BLaER1 (cell line): ENCODE measurements around the gene COL6A1.

Experiments
- H3K27ac ChIP-seq: shearing (Covaris generic); formaldehyde crosslinking; 2 replicates; pipeline ENCODE4 v1.8.1; 2022
- H3K27me3 ChIP-seq: shearing (Covaris generic); formaldehyde crosslinking; 2 replicates; pipeline ENCODE4 v1.8.1; 2022
- H3K36me3 ChIP-seq: shearing (Covaris generic); formaldehyde crosslinking; 2 replicates; pipeline ENCODE4 v1.8.1; 2022
- H3K4me1 ChIP-seq: shearing (Covaris generic); formaldehyde crosslinking; 2 replicates; pipeline ENCODE4 v1.8.1; 2022
- H3K4me2 ChIP-seq: shearing (Covaris generic); formaldehyde crosslinking; 2 replicates; pipeline ENCODE4 v1.8.1; 2022
- H3K4me3 ChIP-seq: shearing (Covaris generic); formaldehyde crosslinking; 2 replicates; pipeline ENCODE4 v1.8.1; 2022
- H3K9ac ChIP-seq: shearing (Covaris generic); formaldehyde crosslinking; 2 replicates; pipeline ENCODE4 v1.8.1; 2022
- H3K9me3 ChIP-seq: shearing (Covaris generic); formaldehyde crosslinking; 2 replicates; pipeline ENCODE4 v1.8.1; 2022
- H4K20me1 ChIP-seq: shearing (Covaris generic); formaldehyde crosslinking; 2 replicates; pipeline ENCODE4 v1.8.1; 2022
- Cebpa-rat ChIP-seq: shearing (Covaris generic); IDR thresholded peaks from 2 replicates; pipeline ENCODE4 v1.8.1; 2022

COL6A1 gene

GRCh38 chr21:45998871-45999580 is 17.5 kb downstream of the COL6A1 start:
- Histone ChIP-seq H3K27me3 (no peaks in the 10 kb centered on the region), H3K9me3 (no peaks in the 10 kb centered on the region), H4K20me1 (no peaks in the 10 kb centered on the region), H3K4me1 (peaks cover 11% of the 10 kb centered on the region), H3K36me3 (no peaks in the 10 kb centered on the region), H3K4me2 (no peak overlapping the region), H3K9ac (no peak overlapping the region), H3K4me3 (no peak overlapping the region), H3K27ac (no peak overlapping the region)
- no peak for TF ChIP-seq Cebpa-rat

- Histone ChIP-seq H3K4me3 (no peak overlapping the region), H3K27ac (no peak overlapping the region), H3K27me3 (no peaks in the 10 kb centered on the region), H3K9ac (no peak overlapping the region), H3K36me3 (no peaks in the 10 kb centered on the region), H3K9me3 (no peaks in the 10 kb centered on the region), H3K4me1 (peaks cover 4% of the 10 kb centered on the region), H4K20me1 (no peaks in the 10 kb centered on the region), H3K4me2 (no peak overlapping the region)
- no peak for TF ChIP-seq Cebpa-rat
These were observed 18.1 kb downstream of the COL6A1 start for GRCh38 chr21:45999581-46000181.

- Histone ChIP-seq H3K4me1 (no peaks in the 10 kb centered on the region), H3K27ac (no peak overlapping the region), H3K27me3 (no peaks in the 10 kb centered on the region), H3K4me2 (no peak overlapping the region), H3K36me3 (no peaks in the 10 kb centered on the region), H3K4me3 (no peak overlapping the region), H4K20me1 (no peaks in the 10 kb centered on the region), H3K9me3 (no peaks in the 10 kb centered on the region), H3K9ac (no peak overlapping the region)
- TF ChIP-seq Cebpa-rat, result no peak
These were observed 18.7 kb downstream of the COL6A1 start for GRCh38 chr21:46000182-46000730.

- H3K36me3 ChIP-seq, result no peaks in the 10 kb centered on the region
- H3K9ac ChIP-seq, result no peak overlapping the region
- H3K27me3 ChIP-seq, result no peaks in the 10 kb centered on the region
- H3K4me1 ChIP-seq, result no peaks in the 10 kb centered on the region
- H3K27ac ChIP-seq, result no peak overlapping the region
- no peak overlapping the region for H3K4me2 ChIP-seq
- no peak for TF ChIP-seq Cebpa-rat
- H3K4me3 ChIP-seq, result no peak overlapping the region
- no peaks in the 10 kb centered on the region for H3K9me3 ChIP-seq
- no peaks in the 10 kb centered on the region for H4K20me1 ChIP-seq
These were observed 19.4 kb downstream of the COL6A1 start for GRCh38 chr21:46000731-46001641.

- H3K27me3 ChIP-seq, result no peaks in the 10 kb centered on the region
- peaks cover 8% of the 10 kb centered on the region for H3K9me3 ChIP-seq
These were observed 20.5 kb downstream of the COL6A1 start for GRCh38 chr21:46001821-46002681.

GRCh38 chr21:46002841-46003574 is 21.4 kb downstream of the COL6A1 start:
- no peak overlapping the region for H3K9ac ChIP-seq
- no peaks in the 10 kb centered on the region for H4K20me1 ChIP-seq
- H3K27me3 ChIP-seq, result no peaks in the 10 kb centered on the region
- H3K4me2 ChIP-seq, result no peak overlapping the region
- no peaks in the 10 kb centered on the region for H3K36me3 ChIP-seq
- no peaks in the 10 kb centered on the region for H3K4me1 ChIP-seq
- peaks cover 17% of the 10 kb centered on the region for H3K9me3 ChIP-seq
- H3K27ac ChIP-seq, result no peak overlapping the region
- TF ChIP-seq Cebpa-rat, result no peak
- no peak overlapping the region for H3K4me3 ChIP-seq

More at GRCh38 chr21:46001821-46002681, 20.5 kb downstream of the COL6A1 start:
- H3K4me3 ChIP-seq, result no peak overlapping the region
- no peak overlapping the region for H3K27ac ChIP-seq
- no peak overlapping the region for H3K9ac ChIP-seq
- no peak overlapping the region for H3K4me2 ChIP-seq
- no peaks in the 10 kb centered on the region for H3K36me3 ChIP-seq
- TF ChIP-seq Cebpa-rat, result no peak
- H3K4me1 ChIP-seq, result no peaks in the 10 kb centered on the region
- no peaks in the 10 kb centered on the region for H4K20me1 ChIP-seq

GRCh38 chr21:46003575-46004007 is 22.0 kb downstream of the COL6A1 start:
- Histone ChIP-seq H3K4me1 (no peaks in the 10 kb centered on the region), H4K20me1 (no peaks in the 10 kb centered on the region), H3K27me3 (no peaks in the 10 kb centered on the region), H3K9ac (no peak overlapping the region), H3K4me3 (no peak overlapping the region), H3K9me3 (peaks cover 23% of the 10 kb centered on the region), H3K36me3 (no peaks in the 10 kb centered on the region), H3K27ac (no peak overlapping the region), H3K4me2 (no peak overlapping the region)
- no peak for TF ChIP-seq Cebpa-rat

GRCh38 chr21:46004168-46004861 is 22.7 kb downstream of the COL6A1 start:
- Histone ChIP-seq H3K36me3 (no peaks in the 10 kb centered on the region), H3K4me1 (no peaks in the 10 kb centered on the region), H3K4me2 (no peak overlapping the region), H3K4me3 (no peak overlapping the region), H3K27ac (no peak overlapping the region), H3K9ac (no peak overlapping the region), H3K9me3 (peaks cover 30% of the 10 kb centered on the region), H4K20me1 (no peaks in the 10 kb centered on the region), H3K27me3 (no peaks in the 10 kb centered on the region)
- no peak for TF ChIP-seq Cebpa-rat
